Measurements from ENCODE around the gene LMNA. TPM values are rescaled to one million over a fixed set of nuclear protein-coding genes. Genes with fewer than 3 reads are reported as not detected.

LMNA gene
- polyA plus RNA-seq, 1 experiment: 365 TPM

DNA sequence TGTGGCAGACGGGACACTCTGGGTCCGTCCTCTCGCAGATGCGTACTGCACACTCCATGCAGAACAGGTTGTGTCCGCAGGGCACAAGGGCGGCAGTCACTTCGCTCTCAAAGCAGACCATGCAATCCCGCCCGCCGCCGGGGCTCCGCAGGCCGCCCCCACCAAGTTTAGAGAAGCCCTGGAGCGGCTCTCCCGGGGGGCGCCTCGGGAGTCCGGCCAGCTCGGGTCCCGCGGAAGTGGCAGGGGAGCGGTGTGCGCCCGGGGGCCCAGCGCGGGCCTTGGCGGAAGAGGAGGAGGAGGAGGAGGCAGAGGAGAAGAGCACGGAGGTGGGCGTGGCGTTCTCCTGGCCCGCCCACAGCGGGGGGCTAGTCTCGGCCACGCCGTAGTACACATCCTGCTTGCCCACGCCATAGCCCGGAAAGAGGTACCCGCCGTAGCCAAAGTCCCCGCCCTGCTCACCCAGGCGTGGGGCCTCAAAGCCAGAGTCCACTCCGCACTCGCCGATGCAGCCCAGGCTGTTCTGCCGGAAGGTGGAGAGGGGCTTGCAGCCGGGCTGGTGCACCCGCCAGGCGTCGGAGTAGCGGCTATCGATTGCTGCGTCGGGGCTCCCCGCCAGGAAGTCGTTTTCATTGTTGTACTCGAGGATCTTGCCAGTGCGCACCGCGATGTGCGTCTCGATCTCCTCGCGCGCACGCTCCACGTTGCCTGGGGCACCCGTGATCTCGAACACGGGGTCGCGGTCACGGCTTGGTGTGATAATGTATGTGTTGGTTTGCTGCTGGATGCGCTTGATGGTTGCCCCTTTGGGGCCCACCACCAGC is 37.7 kb upstream of the LMNA start:
- Histone ChIP-seq H3K9me3 (ENCODE audit: control insufficient read depth, insufficient read depth, low read length) (no peaks in the 10 kb centered on the region; the same call in 1 of the 2 replicates), H3K27me3 (ENCODE audit: control insufficient read depth, insufficient read depth, low read length) (no peaks in the 10 kb centered on the region), H3K27ac (ENCODE audit: low read depth, low read length) (no peak overlapping the region), H3K4me3 (ENCODE audit: low read depth, low read length) (no peak overlapping the region)
- DNase-seq (ENCODE audit: low read depth, low spot score): no peak
- CTCF ChIA-PET: interaction anchor here (1.9 to 2.4 kb wide), 2 partner anchors 10 to 148 kb away, joined by 6 to 12 read pairs; no protein-coding TSS in a partner anchor
- POLR2A ChIA-PET: no interaction called here
- TF ChIP-seq CTCF (IDR thresholded peaks at IDR 0.05; ENCODE audit: low read depth, low read length): no peak

GRCh38 chr1:156077430-156077760 is 37.1 kb upstream of the LMNA start:
- POLR2A ChIA-PET: no interaction called here
- Histone ChIP-seq H3K27ac (ENCODE audit: low read depth, low read length) (peak overlapping the region; percentile 11), H3K4me3 (ENCODE audit: low read depth, low read length) (no peak overlapping the region), H3K9me3 (ENCODE audit: control insufficient read depth, insufficient read depth, low read length) (no peaks in the 10 kb centered on the region; the same call in 1 of the 2 replicates), H3K27me3 (ENCODE audit: control insufficient read depth, insufficient read depth, low read length) (no peaks in the 10 kb centered on the region)
- CTCF ChIA-PET: no interaction called here
- no peak for TF ChIP-seq CTCF (IDR thresholded peaks at IDR 0.05; ENCODE audit: low read depth, low read length)
- no peak for DNase-seq (ENCODE audit: low read depth, low spot score)

- TF ChIP-seq CTCF (IDR thresholded peaks at IDR 0.05; ENCODE audit: low read depth, low read length): no peak
- no peaks in the 10 kb centered on the region; the same call in 1 of the 2 replicates for H3K9me3 ChIP-seq (ENCODE audit: control insufficient read depth, insufficient read depth, low read length)
- no peak overlapping the region for H3K27ac ChIP-seq (ENCODE audit: low read depth, low read length)
- ChIA-PET POLR2A (no interaction called here), CTCF (interaction anchor here (0.9 to 1.7 kb wide), 3 partner anchors 12 to 146 kb away, joined by 4 to 7 read pairs (median 6); no protein-coding TSS in a partner anchor)
- H3K27me3 ChIP-seq (ENCODE audit: control insufficient read depth, insufficient read depth, low read length): no peaks in the 10 kb centered on the region
- peak overlapping the region; percentile 31 for H3K4me3 ChIP-seq (ENCODE audit: low read depth, low read length)
- no peak for DNase-seq (ENCODE audit: low read depth, low spot score)
Observed at GRCh38 chr1:156078728-156079127, 35.8 kb upstream of the LMNA start.

- ChIA-PET POLR2A (no interaction called here), CTCF (interaction anchor here (0.6 to 1.3 kb wide), 3 partner anchors 11 to 145 kb away, joined by 3 to 6 read pairs (median 3); no protein-coding TSS in a partner anchor)
- no peaks in the 10 kb centered on the region; the same call in 1 of the 2 replicates for H3K9me3 ChIP-seq (ENCODE audit: control insufficient read depth, insufficient read depth, low read length)
Observed at GRCh38 chr1:156079762-156080161, 34.7 kb upstream of the LMNA start.

More at GRCh38 chr1:156079762-156080161, 34.7 kb upstream of the LMNA start:
- Histone ChIP-seq H3K4me3 (ENCODE audit: low read depth, low read length) (peak overlapping the region; percentile 87), H3K27me3 (ENCODE audit: control insufficient read depth, insufficient read depth, low read length) (no peaks in the 10 kb centered on the region), H3K27ac (ENCODE audit: low read depth, low read length) (no peak overlapping the region)
- no peak for TF ChIP-seq CTCF (IDR thresholded peaks at IDR 0.05; ENCODE audit: low read depth, low read length)
- DNase-seq (ENCODE audit: low read depth, low spot score): no peak
